NCI-H345 (cell line): ENCODE data around the gene CDCA7L.

ENCODE experiments used
- DNase-seq: peaks from one replicate; lab custom pipeline; 2025; lab: John Stamatoyannopoulos, UW

Gene CDCA7L

DNA sequence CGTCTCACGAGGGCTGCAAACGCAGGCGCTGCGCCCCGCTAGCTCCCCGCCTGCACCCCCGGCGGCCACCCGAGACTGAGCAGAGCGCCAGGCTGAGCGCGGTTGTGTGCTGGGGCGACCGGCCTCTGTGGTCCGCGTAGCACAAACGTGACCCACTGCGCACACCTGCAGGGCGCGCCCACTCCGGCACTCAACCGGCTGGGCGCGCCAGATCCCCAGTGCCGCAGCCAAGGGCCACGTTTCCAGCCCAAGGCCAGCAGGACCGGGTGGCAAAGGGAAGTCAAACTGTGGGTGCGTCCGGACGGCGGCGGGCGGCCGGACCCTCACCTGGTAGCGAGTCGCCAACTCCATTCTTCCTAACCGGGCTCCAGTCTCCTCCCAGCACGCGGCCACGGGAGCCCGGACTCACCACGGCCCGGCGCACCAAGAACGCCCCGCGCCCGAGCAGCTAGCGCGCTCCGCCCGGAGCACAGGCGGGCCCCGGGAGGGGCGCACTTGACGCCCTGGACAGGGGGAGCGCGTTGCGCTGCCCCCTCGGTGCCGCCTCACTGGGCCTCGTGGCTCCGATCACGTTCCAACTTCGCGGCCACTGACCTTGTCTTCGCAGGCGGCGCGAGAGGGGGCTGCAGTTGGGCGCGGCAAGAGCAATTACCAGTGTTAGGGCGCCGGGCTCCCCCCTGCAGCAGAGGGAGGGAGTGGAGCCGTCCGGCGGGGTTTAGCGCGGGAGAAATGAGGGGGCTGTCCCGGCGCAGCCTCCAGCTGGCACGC is at the start of gene CDCA7L:
Gene CDCA7L (minus strand): TSS at position 446 of the 768 bp plus-strand sequence. CDS start 95 bp downstream, at position 351.
- DNase-seq, result peak; percentile 75

DNA sequence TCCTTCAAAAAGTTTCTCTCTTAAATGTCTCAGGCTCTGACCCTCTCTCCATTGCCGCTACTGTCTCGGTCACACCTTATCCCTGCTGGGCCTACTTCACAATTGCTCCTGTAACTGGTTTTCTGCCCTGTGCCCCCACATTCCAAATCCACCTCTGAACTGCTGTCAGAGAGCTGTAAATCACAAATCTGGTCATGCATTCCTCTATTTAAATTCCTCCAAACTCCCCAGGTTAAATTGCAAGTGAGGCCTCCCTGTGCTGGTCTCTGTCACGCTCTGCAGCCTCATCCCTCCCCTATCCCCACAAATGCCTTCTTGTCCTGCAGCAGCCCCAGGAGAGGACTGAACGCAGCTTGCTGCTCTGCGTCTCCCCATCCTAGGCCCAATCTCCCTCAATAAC is 40.4 kb upstream of the CDCA7L start:
- no peak for DNase-seq

GRCh38 chr7:21984042-21984441 is 38.3 kb upstream of the CDCA7L start:
- DNase-seq, result no peak

DNA sequence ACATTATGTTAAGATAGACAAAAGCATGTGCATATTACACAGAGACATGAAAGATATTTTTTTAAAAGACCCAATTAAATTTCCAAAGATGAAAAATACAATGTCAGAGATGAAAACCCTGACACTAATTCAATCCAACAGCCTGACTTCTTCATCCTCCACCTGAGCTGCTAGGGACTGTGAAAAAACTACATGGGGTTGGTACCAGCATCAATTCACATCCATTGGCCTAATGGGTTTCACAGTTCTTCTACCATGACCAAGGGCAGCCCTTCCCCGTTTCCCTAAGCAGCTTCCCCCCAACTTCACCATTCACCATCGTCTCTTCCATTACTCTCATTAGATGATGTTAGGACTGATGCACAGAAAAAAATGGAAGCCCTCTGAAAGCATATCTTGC is 37.4 kb upstream of the CDCA7L start:
- DNase-seq, result no peak

- no peak for DNase-seq
Measured at GRCh38 chr7:21981524-21981923, 35.8 kb upstream of the CDCA7L start.

DNA sequence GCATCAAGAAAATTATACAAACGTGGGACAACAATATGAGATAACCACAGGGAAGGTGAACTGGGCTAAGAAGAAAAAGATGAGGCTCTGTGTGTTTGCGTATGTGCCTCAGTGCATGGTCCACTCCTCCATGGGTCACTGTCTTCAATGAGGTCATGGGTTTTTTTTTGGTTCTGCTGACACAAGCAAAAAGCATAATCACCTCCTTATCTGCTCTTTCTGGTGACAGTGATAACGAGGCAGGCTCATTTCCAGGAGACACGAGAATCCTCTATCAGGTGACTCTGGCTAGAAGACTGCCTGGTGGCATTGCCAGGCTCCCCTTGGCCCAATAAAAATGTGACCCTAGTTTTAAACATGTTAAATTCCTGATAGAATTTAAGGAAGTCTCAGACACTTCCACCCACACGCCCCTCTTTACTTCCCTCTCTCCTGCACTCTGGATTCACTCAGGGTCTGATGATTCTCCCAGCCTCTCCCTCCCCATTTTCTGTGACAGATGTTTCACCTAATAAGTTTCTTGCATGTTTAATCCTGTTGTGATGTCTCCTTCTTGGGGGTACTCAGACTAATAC is 35.3 kb upstream of the CDCA7L start:
- no peak for DNase-seq

DNA sequence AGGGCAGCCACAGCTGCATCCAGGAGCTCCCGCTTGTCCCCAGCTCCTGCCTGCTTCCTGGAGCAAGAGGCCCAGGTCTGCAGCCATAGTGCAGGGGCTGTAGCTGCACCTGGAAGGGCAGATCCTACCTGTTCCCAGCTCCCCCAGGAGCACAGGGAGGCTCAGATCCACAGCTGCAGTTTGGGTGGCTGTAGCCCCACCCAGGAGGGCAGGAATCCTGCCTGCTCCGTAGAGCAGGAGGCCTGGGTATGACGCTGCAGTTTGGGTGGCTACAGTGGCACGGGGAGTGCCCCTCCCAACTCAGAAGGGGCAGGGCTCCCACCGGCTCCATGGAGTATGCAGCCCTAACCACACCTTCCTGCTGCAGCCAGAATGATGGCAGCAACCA is 26.7 kb upstream of the CDCA7L start:
- no peak for DNase-seq

- DNase-seq, result no peak
Measured at GRCh38 chr7:21971780-21972396, 26.2 kb upstream of the CDCA7L start.

DNA sequence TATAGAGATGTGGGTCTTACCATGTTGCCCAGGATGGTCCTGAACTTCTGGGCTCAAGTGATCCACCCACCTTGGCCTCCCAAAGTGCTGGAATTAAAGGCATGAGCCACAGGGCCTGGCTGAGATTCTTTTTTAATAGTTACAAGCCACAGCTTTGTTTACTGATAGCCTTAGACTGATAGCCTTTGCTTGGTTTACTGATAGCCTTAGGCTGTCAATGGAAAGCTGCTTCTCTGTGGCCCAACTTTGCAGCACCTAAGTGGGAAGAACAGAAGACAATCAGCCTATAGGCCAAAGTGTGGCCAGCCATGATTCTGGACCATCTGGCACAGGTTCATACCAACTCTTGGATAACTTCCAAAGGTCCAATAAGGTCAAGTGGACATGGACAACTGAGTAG is 24.1 kb upstream of the CDCA7L start:
- no peak for DNase-seq

DNA sequence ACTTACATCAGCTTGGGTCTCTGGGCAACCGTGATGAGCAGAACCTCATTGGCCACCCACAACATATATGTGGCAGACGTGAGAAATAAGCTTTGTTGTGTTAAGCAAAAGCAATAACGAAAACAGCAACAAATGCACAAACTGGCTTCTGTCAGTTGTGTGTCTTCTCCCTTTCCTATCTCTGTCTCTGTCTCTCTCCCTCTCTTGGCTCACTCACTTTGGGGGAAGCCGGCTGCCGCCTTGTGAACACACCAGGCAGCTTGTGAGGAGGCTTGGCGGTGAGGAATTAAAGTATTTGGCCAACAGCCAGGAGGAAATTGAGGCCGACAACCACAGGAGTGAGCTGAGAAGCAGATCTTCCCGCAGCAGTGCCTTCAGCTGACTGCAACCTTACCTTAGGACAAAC is 21.9 kb upstream of the CDCA7L start:
- DNase-seq, result no peak

DNA sequence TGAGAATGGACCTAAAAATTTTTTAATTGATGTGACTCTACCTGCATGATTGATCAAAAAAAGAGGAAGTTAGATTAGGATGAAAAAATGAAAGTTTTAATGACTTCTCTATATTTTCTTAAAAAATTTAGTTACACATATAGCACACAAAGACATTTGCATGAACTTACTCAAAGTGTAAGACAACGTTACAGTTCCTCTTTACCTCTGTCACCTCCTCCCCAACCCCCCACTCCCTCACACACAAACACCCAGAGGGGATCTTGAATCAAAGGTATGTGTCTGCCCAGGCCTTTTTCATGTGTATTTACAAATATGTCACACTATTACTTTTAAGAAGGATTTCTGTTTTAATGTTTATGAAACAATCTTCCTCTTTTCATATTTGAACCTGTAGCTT is 20.6 kb upstream of the CDCA7L start:
- DNase-seq, result no peak

- no peak for DNase-seq
Measured at GRCh38 chr7:21965291-21965690, 19.6 kb upstream of the CDCA7L start.

DNA sequence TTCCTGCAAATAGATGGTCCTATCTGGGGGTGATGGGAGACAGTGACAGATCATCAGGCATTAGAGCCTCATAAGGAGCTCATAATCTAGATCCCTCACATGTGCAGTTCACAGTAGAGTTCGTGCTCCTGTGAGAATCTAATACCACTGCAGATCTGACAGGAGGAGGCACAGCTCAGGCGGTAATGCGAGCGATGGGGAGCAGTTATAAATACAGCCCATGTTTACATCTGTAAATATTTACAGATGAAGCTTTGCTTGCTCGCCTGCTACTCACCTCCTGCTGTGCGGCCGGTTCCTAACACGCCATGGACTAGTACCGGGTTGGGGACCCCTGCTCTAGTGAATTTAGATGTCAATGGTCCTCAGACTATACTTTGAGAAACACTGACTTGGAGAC is 17.0 kb upstream of the CDCA7L start:
- peak; percentile 35 for DNase-seq

- no peak for DNase-seq
Measured at GRCh38 chr7:21960922-21961321, 15.2 kb upstream of the CDCA7L start.

DNA sequence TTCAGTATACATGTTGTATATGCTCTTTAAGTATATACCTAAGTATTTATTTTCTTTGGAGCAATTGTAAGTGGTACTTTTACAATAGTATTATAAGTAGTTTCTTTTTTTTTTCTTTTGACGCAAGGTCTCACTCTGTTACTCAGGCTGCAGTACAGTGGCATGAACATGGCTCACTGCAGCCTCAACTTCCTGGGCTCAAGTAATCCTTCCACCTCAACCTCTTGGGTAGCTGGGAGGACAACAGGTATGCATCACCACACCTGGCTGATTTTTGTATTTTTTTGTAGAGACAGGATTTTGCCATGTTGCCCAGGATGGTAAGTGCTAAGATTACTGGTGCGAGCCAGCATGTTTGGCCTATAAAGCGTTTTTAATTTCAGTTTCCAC is 13.7 kb upstream of the CDCA7L start:
- DNase-seq, result no peak

DNA sequence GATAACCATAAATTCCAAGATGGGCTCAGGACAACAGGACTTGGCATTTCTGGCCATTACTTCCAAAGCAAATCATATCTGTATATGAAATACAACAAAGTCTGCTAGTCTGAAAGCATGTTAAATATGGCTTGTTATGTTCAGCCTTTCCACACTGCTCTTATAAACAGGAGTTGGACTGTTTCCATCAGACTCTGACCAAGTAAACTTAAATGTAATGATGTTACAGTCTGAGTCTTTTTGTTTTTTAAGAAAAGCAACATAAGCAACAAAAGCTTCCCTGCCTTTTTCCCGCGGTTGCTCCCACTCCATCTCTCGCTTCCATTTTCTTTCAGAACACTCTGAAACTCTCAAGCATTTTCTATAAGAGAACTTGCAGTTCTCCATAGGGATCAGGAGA is 8.1 kb upstream of the CDCA7L start:
- DNase-seq, result no peak

DNA sequence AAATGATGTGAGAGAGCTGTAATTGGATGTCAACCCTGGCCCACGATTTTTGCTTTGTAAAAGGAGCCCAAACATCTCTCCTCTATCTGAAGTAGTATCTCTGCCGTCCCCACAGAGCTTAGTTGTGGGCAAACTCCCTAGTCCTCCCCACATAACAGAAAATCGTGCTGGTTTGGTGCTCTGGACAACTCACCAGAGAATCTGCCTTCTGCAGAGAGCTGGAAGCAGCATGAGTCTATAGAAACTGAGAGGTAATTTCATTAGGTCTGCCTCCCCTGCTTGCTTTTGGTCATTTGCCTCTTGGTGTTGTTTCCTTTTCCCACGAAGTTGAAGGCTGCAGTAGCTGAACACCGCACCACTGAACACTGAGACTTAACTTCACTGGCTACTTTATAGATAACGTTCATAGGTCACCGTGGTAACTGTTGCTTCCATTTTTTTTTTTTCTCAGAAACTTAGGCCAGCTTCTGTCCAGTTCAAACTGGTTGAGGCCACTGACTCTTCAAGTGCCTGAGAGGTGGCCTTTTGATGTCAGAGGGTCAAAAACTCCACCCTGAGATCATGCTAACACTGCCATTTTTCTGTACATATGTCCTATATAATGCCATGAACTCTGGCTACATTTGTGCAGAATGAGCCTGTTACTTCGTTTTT is 3.3 kb upstream of the CDCA7L start:
- DNase-seq, result no peak

GRCh38 chr7:21948364-21948763 is 2.7 kb upstream of the CDCA7L start:
- no peak for DNase-seq

GRCh38 chr7:21947946-21948345 is 2.2 kb upstream of the CDCA7L start:
- DNase-seq, result no peak

DNA sequence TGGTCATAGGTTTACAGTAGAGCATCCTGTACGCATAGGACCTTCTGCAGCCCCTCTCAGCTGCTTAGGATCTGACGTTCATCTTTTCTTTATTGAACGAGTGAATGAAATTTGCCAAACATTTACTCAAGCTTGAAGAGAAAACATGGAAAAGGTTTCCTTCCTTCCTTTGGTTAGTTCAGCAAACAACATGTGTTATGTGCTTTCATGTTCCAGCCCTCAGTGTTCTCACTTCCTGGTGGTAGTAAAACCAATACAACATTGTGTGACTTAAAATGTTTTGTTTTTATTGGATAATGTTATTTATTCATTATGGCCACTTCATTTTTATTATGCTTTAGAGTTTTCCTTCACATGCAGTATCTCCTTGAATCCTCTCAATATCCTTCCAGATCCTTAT is 1.4 kb upstream of the CDCA7L start:
- DNase-seq, result peak; percentile 13

DNA sequence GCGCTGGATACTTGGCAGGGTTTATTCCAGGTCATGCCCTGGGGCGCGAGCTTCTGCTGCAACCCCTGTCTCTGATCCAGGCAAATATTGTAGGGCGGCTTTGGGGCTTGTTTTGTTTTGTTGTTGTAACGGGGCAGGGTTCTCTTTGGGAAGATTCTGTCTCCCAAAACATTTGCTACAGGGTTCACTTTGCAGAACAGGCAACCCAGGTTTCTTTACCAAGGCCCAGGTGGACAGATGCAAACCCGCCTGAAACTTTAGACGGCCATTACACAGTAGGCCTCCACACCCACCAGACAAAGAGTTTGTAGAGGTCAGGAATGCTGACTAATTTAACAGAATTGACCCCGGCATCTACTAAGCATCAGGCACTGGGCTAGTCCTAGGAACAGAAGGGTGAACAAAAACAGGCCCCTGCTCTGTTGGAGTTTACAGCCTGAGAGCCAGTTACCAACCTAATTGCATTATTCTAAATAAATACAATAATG is 567 bp upstream of the CDCA7L start:
- no peak for DNase-seq

DNA sequence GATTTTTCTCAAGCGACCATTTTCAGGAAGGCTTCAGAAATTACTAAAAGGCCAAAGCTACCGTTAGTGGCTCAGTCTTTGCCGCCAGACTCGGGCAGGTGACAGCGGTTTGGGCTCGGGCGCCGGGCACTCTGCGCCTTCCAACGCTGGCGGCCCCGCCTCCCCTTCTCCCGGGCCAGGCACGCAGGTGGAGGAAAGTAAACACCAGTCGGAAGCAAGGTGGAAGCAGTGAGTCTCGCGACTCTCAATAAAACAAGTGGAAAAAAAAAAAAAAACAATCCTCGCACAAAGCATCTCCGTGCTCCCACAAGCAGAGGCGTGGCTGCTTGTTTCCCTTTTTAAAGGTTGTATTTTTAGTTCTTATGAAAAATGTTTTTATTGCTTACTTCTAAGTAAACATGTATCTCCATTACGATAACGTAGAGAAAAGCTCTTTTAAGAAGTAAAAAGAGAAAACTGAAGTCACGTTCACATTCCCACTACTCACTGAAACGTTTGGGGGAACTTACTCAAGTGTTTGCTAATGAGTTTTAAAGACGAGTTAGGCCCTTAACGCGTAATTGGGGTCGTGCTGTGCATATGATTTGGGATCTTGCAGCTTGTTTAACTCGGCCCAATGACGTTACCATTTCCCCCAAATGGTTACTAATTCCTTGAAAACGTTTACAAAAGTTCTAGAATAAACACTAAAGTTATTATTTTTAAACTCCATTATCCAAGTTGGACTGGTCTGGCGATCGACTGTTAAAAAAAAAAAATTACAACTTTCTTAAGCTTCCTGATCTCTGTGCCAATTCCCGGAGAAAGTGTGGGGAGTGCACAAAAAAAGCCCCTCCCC is 864 bp downstream of the CDCA7L start:
- peak; percentile 77 for DNase-seq
